Measurements from ENCODE around the gene C1QTNF5. TPM values are rescaled to one million over a fixed set of nuclear protein-coding genes. Genes with fewer than 3 reads are reported as not detected.

The C1QTNF5 gene
- polyA plus RNA-seq, 4 donors, result 20.5 to 34.3 (median 25.3) TPM

GRCh38 chr11:119318240-119319135 lies 22.2 kb downstream of the C1QTNF5 start:
- no peak for DNase-seq (ENCODE audit: low read depth in 4 of 4, low spot score in 3 of 4)

GRCh38 chr11:119317592-119318239 lies 23.0 kb downstream of the C1QTNF5 start:
- DNase-seq (ENCODE audit: low read depth in 4 of 4, low spot score in 3 of 4), result no peak

GRCh38 chr11:119316729-119317591 lies 23.7 kb downstream of the C1QTNF5 start, which contains the start of gene MCAM:
MCAM (minus strand) TSS chr11:119317130; CDS start chr11:119317101, 29 bp downstream.
- DNase-seq (ENCODE audit: low read depth in 4 of 4, low spot score in 3 of 4), result no peak

- no peak for DNase-seq (ENCODE audit: low read depth in 4 of 4, low spot score in 3 of 4)
These were observed 24.5 kb downstream of the C1QTNF5 start for GRCh38 chr11:119316016-119316728.

GRCh38 chr11:119315131-119316015 lies 25.3 kb downstream of the C1QTNF5 start:
- no peak for DNase-seq (ENCODE audit: low read depth in 4 of 4, low spot score in 3 of 4)

- no peak for DNase-seq (ENCODE audit: low read depth in 4 of 4, low spot score in 3 of 4)
These were observed 26.0 kb downstream of the C1QTNF5 start for GRCh38 chr11:119314726-119315125.

GRCh38 chr11:119310682-119311052 lies 30.0 kb downstream of the C1QTNF5 start:
- no peak for DNase-seq (ENCODE audit: low read depth in 4 of 4, low spot score in 3 of 4)

- no peak for DNase-seq (ENCODE audit: low read depth in 4 of 4, low spot score in 3 of 4)
These were observed 30.6 kb downstream of the C1QTNF5 start for GRCh38 chr11:119309953-119310681.

- DNase-seq (ENCODE audit: low read depth in 4 of 4, low spot score in 3 of 4), result no peak
These were observed 31.3 kb downstream of the C1QTNF5 start for GRCh38 chr11:119309411-119309810.

- no peak for DNase-seq (ENCODE audit: low read depth in 4 of 4, low spot score in 3 of 4)
These were observed 32.7 kb downstream of the C1QTNF5 start for GRCh38 chr11:119307974-119308373.

- DNase-seq (ENCODE audit: low read depth in 4 of 4, low spot score in 3 of 4), result no peak
These were observed 33.5 kb downstream of the C1QTNF5 start for GRCh38 chr11:119307219-119307618.

GRCh38 chr11:119306373-119306890 lies 34.3 kb downstream of the C1QTNF5 start:
- DNase-seq (ENCODE audit: low read depth in 4 of 4, low spot score in 3 of 4), result no peak

- no peak for DNase-seq (ENCODE audit: low read depth in 4 of 4, low spot score in 3 of 4)
These were observed 34.9 kb downstream of the C1QTNF5 start for GRCh38 chr11:119305556-119306372.

GRCh38 chr11:119303227-119303718 lies 37.4 kb downstream of the C1QTNF5 start:
- DNase-seq (ENCODE audit: low read depth in 4 of 4, low spot score in 3 of 4), result no peak

- no peak for DNase-seq (ENCODE audit: low read depth in 4 of 4, low spot score in 3 of 4)
These were observed 40.3 kb downstream of the C1QTNF5 start for GRCh38 chr11:119300198-119300964.

- no peak for DNase-seq (ENCODE audit: low read depth in 4 of 4, low spot score in 3 of 4)
These were observed 41.3 kb downstream of the C1QTNF5 start for GRCh38 chr11:119299416-119299815.

- DNase-seq (ENCODE audit: low read depth in 4 of 4, low spot score in 3 of 4), result no peak
These were observed 42.0 kb downstream of the C1QTNF5 start for GRCh38 chr11:119298726-119299125.
